Measurements from ENCODE around the gene KCNK15.

GRCh38 chr20:44696315-44696714 lies 49.4 kb upstream of the KCNK15 start:
- no peak for TF ChIP-seq NR2F1 (conservative IDR thresholded peaks at IDR 0.05)
- TF ChIP-seq PRDM15 (CRISPR knock-in tag; IDR thresholded peaks at IDR 0.05) = no peak
- no peak for TF ChIP-seq BHLHE40 (IDR thresholded peaks at IDR 0.05; ENCODE audit: borderline replicate concordance in 1 of 2, low read depth in 2 of 2, low read length in 1 of 2)
- peak in 1 of 3 experiments; percentile 7; a peak in 1 of 6 replicates for TF ChIP-seq CTCF (IDR thresholded peaks at IDR 0.05 in 2 of 3, conservative IDR thresholded peaks at IDR 0.05 in 1 of 3; ENCODE audit: control insufficient read depth in 2 of 3, extremely low read depth in 1 of 3, insufficient read depth in 1 of 3, low read depth in 3 of 3, low read length in 3 of 3)
